ENCODE data around the gene RMND1. TPM values are rescaled to one million over a fixed set of nuclear protein-coding genes. Genes with fewer than 3 reads are reported as not detected.
"Not testable (repeated sequence)": the region's sequence is repeated elsewhere in the genome, so short reads cannot be mapped to it uniquely, and the experiment has no call there.

Gene RMND1
- total and polyA plus RNA-seq, 3 experiments from 2014 or later = 10.4 to 25.6 (median 24.5) TPM

DNA sequence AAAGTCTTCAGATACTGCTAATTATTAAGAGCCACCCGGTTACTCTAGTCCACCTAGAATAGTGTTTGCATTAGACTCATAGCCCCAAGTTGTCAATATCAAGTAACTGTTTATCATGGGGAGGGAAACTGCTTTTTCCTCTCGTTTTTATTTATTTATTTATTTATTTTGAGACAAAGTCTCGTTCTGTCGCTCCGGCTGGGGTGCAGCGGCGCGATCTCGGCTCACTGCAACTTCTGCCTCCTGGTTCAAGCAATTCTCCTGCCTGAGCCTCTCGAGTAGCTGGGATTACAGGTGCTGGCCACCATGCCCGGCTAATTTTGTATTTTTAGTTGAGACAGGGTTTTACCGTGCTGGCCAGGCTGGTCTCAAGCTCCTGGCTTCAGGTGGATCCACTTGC lies 25.8 kb upstream of the RMND1 start:
- no peak overlapping the region for H3K4me3 Mint-ChIP-seq
- no peaks in the 10 kb centered on the region for H3K9me3 Mint-ChIP-seq
- H3K4me3 ChIP-seq (ENCODE audit: low read length) = no peak overlapping the region
- H3K27me3 Mint-ChIP-seq = no peaks in the 10 kb centered on the region
- peaks cover 19 to 26% (median 24%) of the 10 kb centered on the region in 3 donors for H3K4me1 Mint-ChIP-seq
- no peak overlapping the region for H3K27ac Mint-ChIP-seq
- no peaks in the 10 kb centered on the region for H3K36me3 ChIP-seq (ENCODE audit: insufficient read depth, low read length)
- no peak overlapping the region for H3K27ac ChIP-seq (ENCODE audit: low read depth, low read length)
- no peaks in the 10 kb centered on the region for H3K36me3 Mint-ChIP-seq
- H3K9me3 ChIP-seq (ENCODE audit: low read length) = no peaks in the 10 kb centered on the region
- no peaks in the 10 kb centered on the region for H3K27me3 ChIP-seq (ENCODE audit: insufficient read depth, low read length, poor library complexity, severe bottlenecking)
- peaks cover 12% of the 10 kb centered on the region for H3K4me1 ChIP-seq (ENCODE audit: insufficient read depth, low read length)
- DNase-seq = no peak
- ChIA-PET POLR2A (no interaction called here), CTCF (interaction anchor here (0.9 to 1.9 kb wide), 2 partner anchors 9 to 88 kb away, joined by 3 to 5 read pairs; no protein-coding TSS in a partner anchor)

GRCh38 chr6:151475653-151476523 lies 24.0 kb upstream of the RMND1 start:
- H3K4me1 Mint-ChIP-seq = peaks cover 6 to 8% (median 7%) of the 10 kb centered on the region in 3 donors
- ChIA-PET CTCF (interaction anchor here (0.7 to 1.6 kb wide), 7 partner anchors 10 to 461 kb away, joined by 3 to 6 read pairs (median 4); no protein-coding TSS in a partner anchor), POLR2A (no interaction called here)
- DNase-seq = peak; percentile 25 to 52 (median 44)
- Histone ChIP-seq H3K9me3 (ENCODE audit: low read length) (no peaks in the 10 kb centered on the region), H3K4me1 (ENCODE audit: insufficient read depth, low read length) (peaks cover 7% of the 10 kb centered on the region), H3K36me3 (ENCODE audit: insufficient read depth, low read length) (no peaks in the 10 kb centered on the region), H3K27me3 (ENCODE audit: insufficient read depth, low read length, poor library complexity, severe bottlenecking) (no peaks in the 10 kb centered on the region), H3K4me3 (ENCODE audit: low read length) (no peak overlapping the region), H3K27ac (ENCODE audit: low read depth, low read length) (no peak overlapping the region)
- peak overlapping the region in 3 of 8 donors; percentile 15 to 38 (median 29) for H3K27ac Mint-ChIP-seq
- H3K4me3 Mint-ChIP-seq = peak overlapping the region in 5 of 7 donors; percentile 15 to 61 (median 24)
- no peaks in the 10 kb centered on the region for H3K9me3 Mint-ChIP-seq
- no peaks in the 10 kb centered on the region for H3K36me3 Mint-ChIP-seq
- H3K27me3 Mint-ChIP-seq = no peaks in the 10 kb centered on the region

DNA sequence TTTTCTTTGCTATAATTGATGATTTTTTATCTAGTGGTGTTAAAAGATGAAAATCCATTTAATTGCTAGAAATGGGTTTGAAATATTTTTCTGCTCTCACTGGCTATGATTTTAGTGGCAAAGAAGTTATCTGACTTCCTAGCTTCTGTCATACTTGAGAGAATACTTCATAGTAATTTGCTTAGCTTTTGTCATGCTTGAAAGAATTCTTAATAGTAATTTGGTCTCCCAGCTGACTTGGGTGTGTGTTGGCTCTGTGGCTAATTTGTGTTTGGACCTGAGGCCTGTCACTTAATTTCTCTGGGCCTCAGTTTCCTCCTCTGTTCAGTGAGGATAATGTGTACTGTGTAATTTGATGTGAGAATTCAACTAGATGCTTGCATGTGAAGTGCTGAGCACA lies 12.8 kb upstream of the RMND1 start:
- H3K27me3 Mint-ChIP-seq = no peaks in the 10 kb centered on the region
- H3K36me3 Mint-ChIP-seq = peaks cover 0 to 62% (median 12%) of the 10 kb centered on the region in 3 donors
- Histone ChIP-seq H3K4me1 (ENCODE audit: insufficient read depth, low read length) (no peaks in the 10 kb centered on the region), H3K27me3 (ENCODE audit: insufficient read depth, low read length, poor library complexity, severe bottlenecking) (no peaks in the 10 kb centered on the region), H3K27ac (ENCODE audit: low read depth, low read length) (no peak overlapping the region), H3K4me3 (ENCODE audit: low read length) (no peak overlapping the region), H3K9me3 (ENCODE audit: low read length) (no peaks in the 10 kb centered on the region), H3K36me3 (ENCODE audit: insufficient read depth, low read length) (peaks cover 5% of the 10 kb centered on the region)
- POLR2A ChIA-PET = no interaction called here
- CTCF ChIA-PET = no interaction called here
- DNase-seq = no peak
- H3K9me3 Mint-ChIP-seq = no peaks in the 10 kb centered on the region
- H3K27ac Mint-ChIP-seq = no peak overlapping the region
- H3K4me1 Mint-ChIP-seq = peaks cover 18 to 37% (median 23%) of the 10 kb centered on the region in 3 donors
- H3K4me3 Mint-ChIP-seq = no peak overlapping the region

GRCh38 chr6:151461673-151462072 lies 9.7 kb upstream of the RMND1 start:
- DNase-seq = no peak
- Mint-ChIP-seq H3K27ac (no peak overlapping the region), H3K4me3 (no peak overlapping the region), H3K36me3 (peaks cover 0 to 66% (median 14%) of the 10 kb centered on the region in 3 donors), H3K4me1 (peaks cover 20 to 49% (median 34%) of the 10 kb centered on the region in 3 donors), H3K9me3 (no peaks in the 10 kb centered on the region), H3K27me3 (no peaks in the 10 kb centered on the region)
- no peaks in the 10 kb centered on the region for H3K4me1 ChIP-seq (ENCODE audit: insufficient read depth, low read length)
- ChIA-PET CTCF (interaction anchor here (1.2 kb wide), 1 partner anchor 10 kb away, joined by 3 read pairs; the partner anchor contains the start of gene RMND1), POLR2A (no interaction called here)
- H3K36me3 ChIP-seq (ENCODE audit: insufficient read depth, low read length) = peaks cover 13% of the 10 kb centered on the region
- H3K9me3 ChIP-seq (ENCODE audit: low read length) = no peaks in the 10 kb centered on the region
- H3K27me3 ChIP-seq (ENCODE audit: insufficient read depth, low read length, poor library complexity, severe bottlenecking) = no peaks in the 10 kb centered on the region
- H3K27ac ChIP-seq (ENCODE audit: low read depth, low read length) = no peak overlapping the region
- H3K4me3 ChIP-seq (ENCODE audit: low read length) = no peak overlapping the region

GRCh38 chr6:151455751-151456398 lies 3.9 kb upstream of the RMND1 start:
- H3K27ac ChIP-seq (ENCODE audit: low read depth, low read length); H3K9me3 Mint-ChIP-seq; H3K4me3 ChIP-seq (ENCODE audit: low read length); H3K27me3 Mint-ChIP-seq; H3K9me3 ChIP-seq (ENCODE audit: low read length); H3K36me3 ChIP-seq (ENCODE audit: insufficient read depth, low read length); DNase-seq; CTCF ChIA-PET; POLR2A ChIA-PET; H3K27me3 ChIP-seq (ENCODE audit: insufficient read depth, low read length, poor library complexity, severe bottlenecking): not testable (repeated sequence)
- H3K4me1 ChIP-seq (ENCODE audit: insufficient read depth, low read length) = peaks cover 23% of the 10 kb centered on the region
- Mint-ChIP-seq H3K4me3 (peak overlapping the region in 1 of 7 donors; percentile 33), H3K27ac (peak overlapping the region in 1 of 8 donors; percentile 46), H3K4me1 (peaks cover 40 to 64% (median 57%) of the 10 kb centered on the region in 3 donors), H3K36me3 (peaks cover 0 to 48% (median 6%) of the 10 kb centered on the region in 3 donors)

GRCh38 chr6:151452750-151453427 lies 963 bp upstream of the RMND1 start:
- peak overlapping the region; percentile 78 for H3K27ac ChIP-seq (ENCODE audit: low read depth, low read length)
- H3K36me3 ChIP-seq (ENCODE audit: insufficient read depth, low read length) = no peaks in the 10 kb centered on the region
- H3K36me3 Mint-ChIP-seq = peaks cover 0 to 32% (median 6%) of the 10 kb centered on the region in 3 donors
- H3K4me1 ChIP-seq (ENCODE audit: insufficient read depth, low read length) = peaks cover 24% of the 10 kb centered on the region
- H3K9me3 Mint-ChIP-seq = no peaks in the 10 kb centered on the region
- H3K4me3 ChIP-seq (ENCODE audit: low read length) = peak overlapping the region; percentile 59
- H3K27me3 Mint-ChIP-seq = no peaks in the 10 kb centered on the region
- H3K27ac Mint-ChIP-seq = peak overlapping the region; percentile 87 to 95 (median 92)
- no peaks in the 10 kb centered on the region for H3K27me3 ChIP-seq (ENCODE audit: insufficient read depth, low read length, poor library complexity, severe bottlenecking)
- ChIA-PET CTCF (interaction anchor here (0.5 to 1.9 kb wide), 9 partner anchors 9 to 1548 kb away, joined by 3 to 7 read pairs (median 4); no protein-coding TSS in a partner anchor), POLR2A (interaction anchor here (0.6 to 2.0 kb wide), 6 partner anchors 18 to 79 kb away, joined by 3 to 43 read pairs (median 4); partner anchors contain the start of gene ZBTB2)
- peaks cover 50 to 79% (median 62%) of the 10 kb centered on the region in 3 donors for H3K4me1 Mint-ChIP-seq
- H3K9me3 ChIP-seq (ENCODE audit: low read length) = no peaks in the 10 kb centered on the region
- no peak for DNase-seq
- peak overlapping the region; percentile 92 to 99 (median 96) for H3K4me3 Mint-ChIP-seq

- Mint-ChIP-seq H3K27me3 (no peaks in the 10 kb centered on the region), H3K36me3 (peaks cover 0 to 23% (median 3%) of the 10 kb centered on the region in 3 donors), H3K9me3 (no peaks in the 10 kb centered on the region), H3K4me1 (peaks cover 48 to 75% (median 62%) of the 10 kb centered on the region in 3 donors), H3K4me3 (peak overlapping the region; percentile 92 to 99 (median 96)), H3K27ac (peak overlapping the region; percentile 20 to 95 (median 92))
- DNase-seq = no peak
- Histone ChIP-seq H3K9me3 (ENCODE audit: low read length) (no peaks in the 10 kb centered on the region), H3K4me1 (ENCODE audit: insufficient read depth, low read length) (peaks cover 24% of the 10 kb centered on the region), H3K27ac (ENCODE audit: low read depth, low read length) (peak overlapping the region; percentile 81), H3K27me3 (ENCODE audit: insufficient read depth, low read length, poor library complexity, severe bottlenecking) (no peaks in the 10 kb centered on the region), H3K36me3 (ENCODE audit: insufficient read depth, low read length) (no peaks in the 10 kb centered on the region), H3K4me3 (ENCODE audit: low read length) (peak overlapping the region; percentile 95)
- ChIA-PET POLR2A (interaction anchor here (1.2 to 2.0 kb wide), 2 partner anchors 22 to 62 kb away, joined by 3 to 43 read pairs; partner anchors contain the start of gene ZBTB2), CTCF (interaction anchor here (0.8 to 1.9 kb wide), 11 partner anchors 9 to 127 kb away, joined by 3 to 7 read pairs (median 4); no protein-coding TSS in a partner anchor)
Measured at GRCh38 chr6:151451417-151451949, 443 bp downstream of the RMND1 start.

All from CD8-positive, alpha-beta memory T cell (primary cell).